Bronchial epithelial cell (primary cell): ENCODE measurements around the gene DSC3. TPM values are rescaled to one million over a fixed set of nuclear protein-coding genes. Genes with fewer than 3 reads are reported as not detected.

Experiments
- DNase-seq: peaks from one replicate; pipeline ENCODE4 v3.0.0-alpha.2; 2010; ENCODE audit warnings: low read depth
- FAIRE-seq: peaks from 2 replicates; lab custom pipeline; 2011; peaks lifted over from hg19 to GRCh38; lab: Jason Lieb, UNC
- H3K27me3 ChIP-seq: 2 replicates; pipeline ENCODE4 v1.5.1; 2011; ENCODE audit warnings: low read length; ENCODE audit not compliant: control insufficient read depth, insufficient read depth
- H3K36me3 ChIP-seq: 2 replicates; pipeline ENCODE4 v1.5.1; 2011; ENCODE audit warnings: low read length; ENCODE audit not compliant: control insufficient read depth, insufficient read depth
- H3K4me3 ChIP-seq: 2 replicates; pipeline ENCODE4 v1.5.1; 2011; ENCODE audit warnings: mild to moderate bottlenecking, low read depth, low read length, control low read depth
- total RNA-seq: library from RNA; depleted of rRNA; stranded (reverse); fragments of >200 nt; gene quantifications from 2 replicates; pipeline ENCODE4 v1.2.1, GENCODE V29; 2014
- TF ChIP-seq, protein P1 (sequence below): IDR thresholded peaks from 2 replicates; pipeline ENCODE4 v1.5.1; 2011; ENCODE audit warnings: mild to moderate bottlenecking, moderate library complexity, low read length, control low read depth, inconsistent platforms; ENCODE audit not compliant: insufficient read depth, severe bottlenecking

DSC3 gene
- total RNA-seq, 1 donor from 2014 or later = 193 TPM

DNA sequence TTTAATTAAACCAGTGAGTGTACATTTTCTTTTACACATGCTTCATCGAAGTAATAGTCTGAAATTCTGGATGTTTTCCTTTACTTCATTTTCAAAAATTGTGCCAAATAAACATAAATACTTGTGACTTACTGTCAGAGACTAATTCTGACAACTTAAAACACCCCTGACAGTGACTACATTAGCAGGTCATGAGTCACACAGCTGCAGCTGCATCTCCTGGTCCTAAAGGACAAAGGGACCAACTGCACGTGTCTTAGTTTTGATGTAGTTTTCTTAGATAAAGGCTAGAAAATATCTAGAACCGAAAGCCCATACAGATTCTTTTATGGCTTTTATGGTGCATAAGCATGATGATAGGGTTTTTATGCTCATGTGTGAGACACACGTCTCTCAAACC lies 29.6 kb upstream of the DSC3 start:
- H3K36me3 ChIP-seq = peaks cover 14% of the 10 kb centered on the region
- TF ChIP-seq, protein P1, sequence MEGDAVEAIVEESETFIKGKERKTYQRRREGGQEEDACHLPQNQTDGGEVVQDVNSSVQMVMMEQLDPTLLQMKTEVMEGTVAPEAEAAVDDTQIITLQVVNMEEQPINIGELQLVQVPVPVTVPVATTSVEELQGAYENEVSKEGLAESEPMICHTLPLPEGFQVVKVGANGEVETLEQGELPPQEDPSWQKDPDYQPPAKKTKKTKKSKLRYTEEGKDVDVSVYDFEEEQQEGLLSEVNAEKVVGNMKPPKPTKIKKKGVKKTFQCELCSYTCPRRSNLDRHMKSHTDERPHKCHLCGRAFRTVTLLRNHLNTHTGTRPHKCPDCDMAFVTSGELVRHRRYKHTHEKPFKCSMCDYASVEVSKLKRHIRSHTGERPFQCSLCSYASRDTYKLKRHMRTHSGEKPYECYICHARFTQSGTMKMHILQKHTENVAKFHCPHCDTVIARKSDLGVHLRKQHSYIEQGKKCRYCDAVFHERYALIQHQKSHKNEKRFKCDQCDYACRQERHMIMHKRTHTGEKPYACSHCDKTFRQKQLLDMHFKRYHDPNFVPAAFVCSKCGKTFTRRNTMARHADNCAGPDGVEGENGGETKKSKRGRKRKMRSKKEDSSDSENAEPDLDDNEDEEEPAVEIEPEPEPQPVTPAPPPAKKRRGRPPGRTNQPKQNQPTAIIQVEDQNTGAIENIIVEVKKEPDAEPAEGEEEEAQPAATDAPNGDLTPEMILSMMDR = no peak
- FAIRE-seq (no peak), DNase-seq (no peak)
- H3K4me3 ChIP-seq = no peak overlapping the region
- no peaks in the 10 kb centered on the region for H3K27me3 ChIP-seq

DNA sequence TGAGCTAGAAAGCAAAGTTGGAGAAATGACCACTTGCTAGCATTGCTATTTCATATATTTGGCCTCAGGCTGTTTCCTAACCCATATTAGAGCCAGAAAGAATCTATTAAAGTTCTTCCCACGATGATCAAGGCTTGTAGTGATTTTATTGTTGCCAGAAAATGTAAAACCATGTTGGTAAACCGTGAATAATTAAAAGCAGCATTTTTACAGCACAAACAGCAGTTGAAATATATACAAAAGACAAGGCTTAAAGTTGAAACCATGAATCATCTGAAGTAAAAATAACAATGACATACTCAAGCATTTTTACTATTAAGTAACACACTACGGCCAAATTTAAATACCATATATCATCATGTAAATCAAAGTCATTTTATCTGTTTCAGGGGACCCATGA lies 27.7 kb upstream of the DSC3 start:
- Histone ChIP-seq H3K4me3 (no peak overlapping the region), H3K27me3 (no peaks in the 10 kb centered on the region), H3K36me3 (peaks cover 14% of the 10 kb centered on the region)
- no peak for DNase-seq
- no peak for FAIRE-seq
- TF ChIP-seq, protein P1 = no peak

DNA sequence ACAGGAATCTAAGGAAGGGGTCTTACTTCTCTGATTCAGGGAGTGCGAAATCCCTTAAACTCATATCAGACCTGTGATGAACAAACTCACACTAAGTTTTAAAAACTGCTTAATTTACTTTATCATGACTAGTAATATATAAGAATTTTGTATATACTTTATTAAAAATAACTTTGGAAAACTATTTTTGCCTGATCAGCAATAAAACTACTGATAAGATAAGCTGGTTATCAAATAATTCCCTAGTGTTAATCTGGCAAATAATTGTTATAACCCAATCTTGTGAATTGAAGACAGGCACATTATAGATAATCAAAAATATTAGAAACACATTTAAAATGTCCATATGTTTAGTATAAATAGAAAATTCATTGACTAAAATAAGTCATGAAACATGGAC lies 23.7 kb upstream of the DSC3 start:
- FAIRE-seq = no peak
- H3K4me3 ChIP-seq = no peak overlapping the region
- TF ChIP-seq, protein P1 = no peak
- no peak for DNase-seq
- peaks cover 4% of the 10 kb centered on the region for H3K36me3 ChIP-seq
- no peaks in the 10 kb centered on the region for H3K27me3 ChIP-seq

DNA sequence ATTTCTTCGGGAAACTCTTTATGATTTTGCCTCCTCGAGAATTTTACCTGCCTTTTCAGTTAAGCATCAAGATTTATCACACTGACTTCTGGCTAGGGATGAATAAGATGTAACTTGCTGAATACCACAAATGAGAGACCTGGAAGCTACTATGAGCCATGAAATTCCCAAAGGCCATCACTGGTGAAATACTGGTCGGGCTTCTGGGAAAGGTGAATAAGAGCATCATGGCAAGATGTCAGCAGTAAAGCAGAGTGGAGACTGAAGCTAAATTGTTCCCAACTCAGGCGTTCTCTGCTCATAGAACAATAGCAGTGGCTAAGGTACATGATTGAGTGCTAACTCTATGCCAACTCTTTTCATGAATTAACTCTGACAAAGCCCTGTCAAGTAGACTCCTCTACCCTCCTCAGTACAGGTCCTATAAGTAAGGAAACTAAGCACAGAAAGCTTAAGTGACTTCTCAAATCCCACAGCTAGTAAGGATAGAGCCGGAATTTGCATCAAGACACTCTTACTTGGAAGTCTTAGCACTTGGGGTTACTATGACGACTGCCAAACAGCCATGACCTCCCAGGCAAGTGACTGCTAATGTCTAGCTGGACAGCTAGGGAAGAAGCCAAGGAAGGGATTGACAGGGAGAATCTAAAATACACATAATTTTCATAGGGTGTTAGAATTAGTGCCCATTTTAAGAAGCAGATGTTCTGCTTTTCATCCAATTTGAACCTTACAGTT lies 22.7 kb upstream of the DSC3 start:
- no peak for FAIRE-seq
- H3K36me3 ChIP-seq = peaks cover 4% of the 10 kb centered on the region
- H3K4me3 ChIP-seq = no peak overlapping the region
- H3K27me3 ChIP-seq = no peaks in the 10 kb centered on the region
- peak; percentile 44 for DNase-seq
- TF ChIP-seq, protein P1 = no peak

DNA sequence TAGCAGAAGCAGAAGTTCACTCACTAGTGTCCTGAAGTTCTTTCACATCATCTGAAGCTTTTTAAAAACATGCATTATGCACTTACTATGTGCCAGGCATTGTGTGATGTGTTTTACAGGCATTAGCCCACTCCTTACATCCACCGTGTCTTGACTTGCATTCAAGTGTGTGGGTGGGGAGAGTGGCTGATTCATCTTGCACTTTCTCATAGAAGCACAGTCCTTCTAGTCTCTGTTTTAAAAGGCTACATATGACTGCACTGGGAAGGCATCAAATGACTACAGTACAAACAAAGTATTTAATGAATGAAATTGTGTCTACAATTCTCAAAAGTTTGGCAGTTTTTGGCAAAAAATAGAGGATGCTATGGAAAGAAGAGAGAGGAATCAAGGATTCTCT lies 21.6 kb upstream of the DSC3 start:
- TF ChIP-seq, protein P1 = no peak
- Histone ChIP-seq H3K36me3 (peaks cover 3% of the 10 kb centered on the region), H3K27me3 (no peaks in the 10 kb centered on the region), H3K4me3 (no peak overlapping the region)
- FAIRE-seq (peak; percentile 79), DNase-seq (peak; percentile 99)

DNA sequence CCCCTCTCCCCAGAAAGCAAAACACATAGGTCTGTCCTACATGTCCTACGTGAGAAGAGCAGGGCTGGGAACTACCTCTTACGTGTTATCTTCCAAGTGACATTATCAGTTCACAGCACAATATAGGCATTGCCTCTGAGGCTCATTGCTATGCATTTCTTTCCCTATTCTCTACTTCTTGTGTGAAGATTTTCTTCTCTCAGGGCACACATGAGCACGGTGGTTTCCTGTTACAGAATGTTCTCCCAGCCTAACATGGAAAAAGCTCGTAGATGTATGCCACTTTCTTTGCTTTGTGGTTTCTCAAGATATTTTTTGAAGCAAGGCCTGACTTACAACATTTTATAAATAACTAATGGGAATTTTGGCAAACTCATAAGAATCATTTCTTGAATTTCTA lies 19.4 kb upstream of the DSC3 start:
- Histone ChIP-seq H3K4me3 (no peak overlapping the region), H3K27me3 (no peaks in the 10 kb centered on the region), H3K36me3 (no peaks in the 10 kb centered on the region)
- DNase-seq = no peak
- FAIRE-seq = no peak
- TF ChIP-seq, protein P1 = no peak
